HG02763 (cell line): ENCODE data around the gene GLTP.

Source experiments
- ATAC-seq: cut with Tn5 transposase; IDR thresholded peaks from one replicate; pipeline ENCODE4 v1.9.1; 2021; ENCODE audit warnings: mild to moderate bottlenecking, moderate library complexity; ENCODE audit not compliant: unreplicated experiment

The GLTP gene

GRCh38 chr12:109844983-109845823 lies 35.1 kb downstream of the GLTP start:
- peak; percentile 79 for ATAC-seq

- ATAC-seq, result no peak
Measured at GRCh38 chr12:109844091-109844490, 36.2 kb downstream of the GLTP start.

- ATAC-seq, result no peak
Measured at GRCh38 chr12:109842021-109842420, 38.3 kb downstream of the GLTP start.

GRCh38 chr12:109841356-109841755 lies 39.0 kb downstream of the GLTP start:
- ATAC-seq, result no peak

GRCh38 chr12:109840305-109841074 lies 39.9 kb downstream of the GLTP start:
- no peak for ATAC-seq

GRCh38 chr12:109839444-109839843 lies 40.9 kb downstream of the GLTP start:
- ATAC-seq, result no peak

- ATAC-seq, result no peak
Measured at GRCh38 chr12:109836916-109837315, 43.4 kb downstream of the GLTP start.

GRCh38 chr12:109835827-109836226 lies 44.5 kb downstream of the GLTP start:
- no peak for ATAC-seq

GRCh38 chr12:109833307-109834189 lies 46.8 kb downstream of the GLTP start, which contains the start of gene TRPV4:
Gene TRPV4 (minus strand): TSS chr12:109833398. CDS start chr12:109814796, 18,602 bp downstream.
- ATAC-seq, result no peak

- no peak for ATAC-seq
Measured at GRCh38 chr12:109832541-109833306, 47.6 kb downstream of the GLTP start.

GRCh38 chr12:109831929-109832328 lies 48.4 kb downstream of the GLTP start:
- no peak for ATAC-seq

GRCh38 chr12:109831365-109831764 lies 49.0 kb downstream of the GLTP start:
- no peak for ATAC-seq

- ATAC-seq, result no peak
Measured at GRCh38 chr12:109830718-109831117, 49.6 kb downstream of the GLTP start.

- ATAC-seq, result no peak
Measured at GRCh38 chr12:109830267-109830666, 50.1 kb downstream of the GLTP start.

GRCh38 chr12:109829667-109830066 lies 50.7 kb downstream of the GLTP start:
- no peak for ATAC-seq

GRCh38 chr12:109828754-109829511 lies 51.4 kb downstream of the GLTP start:
- no peak for ATAC-seq

- ATAC-seq, result no peak
Measured at GRCh38 chr12:109827566-109828550, 52.5 kb downstream of the GLTP start.

GRCh38 chr12:109827080-109827479 lies 53.3 kb downstream of the GLTP start:
- no peak for ATAC-seq
